ENCODE results near the gene NQO2. TPM values are rescaled to one million over a fixed set of nuclear protein-coding genes. Genes with fewer than 3 reads are reported as not detected.
A peak's percentile ranks its signal among the peaks of the same experiment; 100 is the strongest.

NQO2 gene
- total RNA-seq, 1 experiment from 2014 or later, result 82.9 TPM

DNA sequence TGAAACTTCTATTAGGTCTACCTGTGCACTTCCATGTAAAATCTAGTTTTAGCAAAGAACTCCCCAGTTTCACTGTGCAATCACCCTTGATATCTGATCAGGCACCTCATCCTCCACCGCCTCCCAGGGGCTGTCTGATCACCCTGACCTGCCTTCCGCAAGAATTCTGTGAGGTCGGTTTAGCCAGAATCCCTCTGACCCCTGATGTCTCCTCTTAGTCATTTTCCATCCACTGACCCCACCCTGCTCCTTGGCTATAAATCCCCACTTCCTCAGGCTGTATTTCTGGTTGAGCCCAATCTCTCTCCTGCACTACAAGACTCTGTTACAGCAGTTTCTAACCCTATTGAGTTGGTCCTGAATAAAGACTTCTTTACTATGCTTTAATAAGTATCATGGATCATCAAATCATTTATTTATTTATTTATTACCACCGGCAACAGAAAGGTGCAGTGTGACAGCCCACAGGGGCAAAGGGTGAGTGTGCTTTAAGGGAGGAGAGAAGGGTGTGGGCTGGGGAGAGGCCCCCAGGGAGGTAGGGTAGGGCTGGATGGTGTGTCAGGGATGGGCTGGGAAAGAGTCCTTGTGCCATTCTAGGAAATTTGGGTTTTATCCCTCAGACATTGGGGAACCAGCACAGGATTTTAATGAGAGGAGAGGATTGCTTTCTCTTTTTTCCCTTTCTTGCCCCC is 17.1 kb upstream of the NQO2 start:
- Histone ChIP-seq H3K9ac (ENCODE audit: low read length) (peak overlapping the region; percentile 44), H3K27ac (ENCODE audit: low read depth, low read length) (no peak overlapping the region), H3K9me2 (ENCODE audit: insufficient read depth) (no peaks in the 10 kb centered on the region), H3K4me3 (replicated peaks in 1 of 2; ENCODE audit: low read depth in 1 of 2, low read length in 2 of 2) (peak overlapping the region in 1 of 2 experiments; percentile 26; a peak in 2 of 4 replicates), H3K27me3 (ENCODE audit: insufficient read depth, low read length) (no peaks in the 10 kb centered on the region), H3K9me3 (ENCODE audit: control insufficient read depth in 1 of 2, insufficient read depth in 1 of 2, low read depth in 1 of 2, low read length in 2 of 2) (no peaks in the 10 kb centered on the region), H3K36me3 (ENCODE audit: control insufficient read depth in 1 of 2, insufficient read depth in 2 of 2, low read length in 2 of 2) (no peaks in the 10 kb centered on the region), H3K4me1 (ENCODE audit: control insufficient read depth in 1 of 2, insufficient read depth in 2 of 2, low read length in 2 of 2) (peaks cover 46 to 89% of the 10 kb centered on the region in 2 experiments), H3K79me2 (ENCODE audit: insufficient read depth, low read length) (no peaks in the 10 kb centered on the region), H2AFZ (ENCODE audit: low read depth, low read length, poor library complexity, severe bottlenecking) (no peak overlapping the region), H4K20me1 (ENCODE audit: insufficient read depth) (no peaks in the 10 kb centered on the region), H3K4me2 (ENCODE audit: low read length) (peak overlapping the region; percentile 66)
- intact Hi-C loops (cut with micrococcal nuclease), result no loop called here
- ChIA-PET POLR2A (no interaction called here), CTCF (no interaction called here), RAD21 (ENCODE audit: low non-redundant PET in 1 of 2, low total read pairs in 2 of 2, uncharacterized antibody in 2 of 2, unreplicated experiment in 2 of 2) (no interaction called here)
- BruUV-seq (replicated peaks), result no TSS peak
- TF ChIP-seq POLR2AphosphoS5 (IDR thresholded peaks at IDR 0.05; ENCODE audit: low read depth, low read length), result peak; percentile 55; the same call in 1 of the 2 replicates
- TF ChIP-seq CBX3 (IDR thresholded peaks at IDR 0.05; ENCODE audit: low read depth), result no peak
- TF ChIP-seq POLR2A (IDR thresholded peaks at IDR 0.05; ENCODE audit: borderline replicate concordance, extremely low read depth, insufficient read depth, insufficient read length), result no peak
- DNase-seq (ENCODE audit: low read depth, low spot score), result no peak
- ATAC-seq, result peak; percentile 26

DNA sequence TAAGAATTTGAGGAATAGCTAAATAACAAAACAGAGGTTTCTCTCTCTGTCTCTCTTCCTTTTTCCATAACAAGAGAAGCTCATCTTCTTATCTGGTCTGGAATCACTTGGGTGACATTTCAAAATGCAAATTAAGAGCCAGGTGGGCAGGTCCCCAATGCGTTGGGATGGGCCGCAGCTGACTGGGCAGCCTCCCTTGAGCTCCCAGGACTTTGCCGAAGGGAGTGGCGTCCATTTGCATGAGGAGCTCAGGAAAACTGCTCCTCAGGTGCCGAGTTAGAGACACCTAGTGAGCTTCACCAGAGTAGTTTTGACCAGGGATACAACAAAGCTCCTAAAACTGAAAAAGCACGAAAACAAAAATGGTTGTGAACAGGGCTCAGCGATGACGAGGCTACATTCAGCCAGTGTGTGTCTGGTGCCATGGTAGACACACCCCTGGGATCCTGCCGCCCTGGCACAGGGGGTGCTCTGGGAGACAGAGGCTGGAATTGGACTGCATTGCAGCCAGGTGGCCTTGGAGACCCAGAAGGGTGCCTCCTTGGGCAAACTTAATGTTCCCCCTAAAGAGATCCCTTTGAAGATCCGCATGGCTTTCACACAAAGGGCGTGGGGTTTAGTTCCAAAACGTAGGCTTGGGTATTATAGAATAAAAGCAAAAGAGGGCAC is 14.8 kb upstream of the NQO2 start:
- Histone ChIP-seq H3K79me2 (ENCODE audit: insufficient read depth, low read length) (no peaks in the 10 kb centered on the region), H3K9me2 (ENCODE audit: insufficient read depth) (no peaks in the 10 kb centered on the region), H3K27ac (ENCODE audit: low read depth, low read length) (peak overlapping the region; percentile 6; the same call in 1 of the 2 replicates), H3K4me1 (ENCODE audit: control insufficient read depth in 1 of 2, insufficient read depth in 2 of 2, low read length in 2 of 2) (peaks cover 49 to 83% of the 10 kb centered on the region in 2 experiments), H3K36me3 (ENCODE audit: control insufficient read depth in 1 of 2, insufficient read depth in 2 of 2, low read length in 2 of 2) (no peaks in the 10 kb centered on the region), H3K4me2 (ENCODE audit: low read length) (no peak overlapping the region), H3K9me3 (ENCODE audit: control insufficient read depth in 1 of 2, insufficient read depth in 1 of 2, low read depth in 1 of 2, low read length in 2 of 2) (no peaks in the 10 kb centered on the region), H3K9ac (ENCODE audit: low read length) (no peak overlapping the region), H3K27me3 (ENCODE audit: insufficient read depth, low read length) (no peaks in the 10 kb centered on the region), H3K4me3 (replicated peaks in 1 of 2; ENCODE audit: low read depth in 1 of 2, low read length in 2 of 2) (no peak overlapping the region), H2AFZ (ENCODE audit: low read depth, low read length, poor library complexity, severe bottlenecking) (no peak overlapping the region), H4K20me1 (ENCODE audit: insufficient read depth) (no peaks in the 10 kb centered on the region)
- RAD21 ChIA-PET (ENCODE audit: low non-redundant PET in 1 of 2, low total read pairs in 2 of 2, uncharacterized antibody in 2 of 2, unreplicated experiment in 2 of 2), result no interaction called here
- BruUV-seq (replicated peaks), result no TSS peak
- DNase-seq (ENCODE audit: low read depth, low spot score), result no peak
- POLR2A ChIA-PET, result interaction anchor here (1.1 to 1.6 kb wide), 3 partner anchors 9 to 79 kb away, joined by 3 read pairs; partner anchors contain the start of gene SERPINB6
- TF ChIP-seq CEBPB (IDR thresholded peaks at IDR 0.05; ENCODE audit: low read depth) (no peak), ZFX (IDR thresholded peaks at IDR 0.05) (no peak)
- TF ChIP-seq, protein P1, sequence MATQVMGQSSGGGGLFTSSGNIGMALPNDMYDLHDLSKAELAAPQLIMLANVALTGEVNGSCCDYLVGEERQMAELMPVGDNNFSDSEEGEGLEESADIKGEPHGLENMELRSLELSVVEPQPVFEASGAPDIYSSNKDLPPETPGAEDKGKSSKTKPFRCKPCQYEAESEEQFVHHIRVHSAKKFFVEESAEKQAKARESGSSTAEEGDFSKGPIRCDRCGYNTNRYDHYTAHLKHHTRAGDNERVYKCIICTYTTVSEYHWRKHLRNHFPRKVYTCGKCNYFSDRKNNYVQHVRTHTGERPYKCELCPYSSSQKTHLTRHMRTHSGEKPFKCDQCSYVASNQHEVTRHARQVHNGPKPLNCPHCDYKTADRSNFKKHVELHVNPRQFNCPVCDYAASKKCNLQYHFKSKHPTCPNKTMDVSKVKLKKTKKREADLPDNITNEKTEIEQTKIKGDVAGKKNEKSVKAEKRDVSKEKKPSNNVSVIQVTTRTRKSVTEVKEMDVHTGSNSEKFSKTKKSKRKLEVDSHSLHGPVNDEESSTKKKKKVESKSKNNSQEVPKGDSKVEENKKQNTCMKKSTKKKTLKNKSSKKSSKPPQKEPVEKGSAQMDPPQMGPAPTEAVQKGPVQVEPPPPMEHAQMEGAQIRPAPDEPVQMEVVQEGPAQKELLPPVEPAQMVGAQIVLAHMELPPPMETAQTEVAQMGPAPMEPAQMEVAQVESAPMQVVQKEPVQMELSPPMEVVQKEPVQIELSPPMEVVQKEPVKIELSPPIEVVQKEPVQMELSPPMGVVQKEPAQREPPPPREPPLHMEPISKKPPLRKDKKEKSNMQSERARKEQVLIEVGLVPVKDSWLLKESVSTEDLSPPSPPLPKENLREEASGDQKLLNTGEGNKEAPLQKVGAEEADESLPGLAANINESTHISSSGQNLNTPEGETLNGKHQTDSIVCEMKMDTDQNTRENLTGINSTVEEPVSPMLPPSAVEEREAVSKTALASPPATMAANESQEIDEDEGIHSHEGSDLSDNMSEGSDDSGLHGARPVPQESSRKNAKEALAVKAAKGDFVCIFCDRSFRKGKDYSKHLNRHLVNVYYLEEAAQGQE (IDR thresholded peaks at IDR 0.05; ENCODE audit: low read depth), result no peak
- CTCF ChIA-PET, result interaction anchor here (1.0 to 1.4 kb wide), 3 partner anchors 32 to 194 kb away, joined by 3 to 6 read pairs (median 3); no protein-coding TSS in a partner anchor
- no peak for ATAC-seq
- intact Hi-C loops (cut with micrococcal nuclease), result no loop called here
